Hepatocyte (in vitro differentiated cells): ENCODE results near the gene LNX1. TPM values are rescaled to one million over a fixed set of nuclear protein-coding genes. Genes with fewer than 3 reads are reported as not detected.

ENCODE experiments used
- DNase-seq: peaks from one replicate; pipeline ENCODE4 v3.0.0-alpha.2; 2016; ENCODE audit warnings: low spot score
- H2AFZ ChIP-seq: fragments of 200-600 bp; sonication (generic); 2 replicates; pipeline ENCODE4 v1.6.0; 2016; ENCODE audit warnings: antibody characterized with exemption, mild to moderate bottlenecking
- H3K27ac ChIP-seq: fragments of 200-600 bp; sonication (generic); 2 replicates; pipeline ENCODE4 v1.5.1; 2016; ENCODE audit warnings: mild to moderate bottlenecking
- H3K27me3 ChIP-seq: fragments of 200-600 bp; sonication (generic); 2 replicates; pipeline ENCODE4 v1.6.1; 2016
- H3K36me3 ChIP-seq: fragments of 200-600 bp; sonication (generic); replicated peaks from 2 replicates; pipeline ENCODE4 v1.5.1; 2016; ENCODE audit warnings: low read depth; ENCODE audit not compliant: insufficient read depth
- H3K4me1 ChIP-seq: fragments of 200-600 bp; sonication (generic); 2 replicates; pipeline ENCODE4 v1.5.1; 2016; ENCODE audit warnings: mild to moderate bottlenecking, moderate library complexity; ENCODE audit not compliant: insufficient read depth
- H3K4me2 ChIP-seq: fragments of 200-600 bp; sonication (generic); 2 replicates; pipeline ENCODE4 v1.6.0; 2016
- H3K4me3 ChIP-seq: fragments of 200-600 bp; sonication (generic); 2 replicates; pipeline ENCODE4 v1.5.1; 2016; ENCODE audit warnings: mild to moderate bottlenecking
- H3K79me2 ChIP-seq: fragments of 200-600 bp; sonication (generic); 2 replicates; pipeline ENCODE4 v1.6.0; 2017; ENCODE audit warnings: mild to moderate bottlenecking
- H3K9me2 ChIP-seq: fragments of 200-600 bp; sonication (generic); replicated peaks from 2 replicates; pipeline ENCODE4 v1.6.0; 2017; ENCODE audit warnings: mild to moderate bottlenecking; ENCODE audit not compliant: insufficient read depth
- H3K9me3 ChIP-seq: fragments of 200-600 bp; sonication (generic); 2 replicates; pipeline ENCODE4 v1.5.1; 2016; ENCODE audit warnings: low read depth, mild to moderate bottlenecking
- H4K20me1 ChIP-seq: fragments of 200-600 bp; sonication (generic); 2 replicates; pipeline ENCODE4 v1.6.0; 2016; ENCODE audit warnings: mild to moderate bottlenecking; ENCODE audit not compliant: insufficient read depth, poor library complexity, severe bottlenecking
- EZH2 ChIP-seq: fragments of 200-600 bp; sonication (generic); IDR thresholded peaks from 2 replicates; pipeline ENCODE4 v1.6.1; 2016; ENCODE audit warnings: antibody characterized with exemption, mild to moderate bottlenecking, borderline replicate concordance
- EZH2phosphoT487 ChIP-seq: fragments of 200-600 bp; sonication (generic); IDR thresholded peaks from one replicate; pipeline ENCODE4 v1.6.1; 2018; ENCODE audit warnings: antibody characterized with exemption, mild to moderate bottlenecking, low read depth, moderate library complexity; ENCODE audit not compliant: unreplicated experiment, severe bottlenecking
- WGBS: methylation state at CpG from one replicate; pipeline ENCODE4 v1.1.6; 2016; ENCODE audit warnings: low lambda C conversion rate; ENCODE audit errors: missing lambda C conversion rate; 5-methylcytosine and 5-hydroxymethylcytosine counted together
- polyA plus RNA-seq: library from polyadenylated mRNA; unstranded; fragments of >200 nt; fragmentation: Nextera tagmentation; extraction: Ambion mirVana; gene quantifications from 2 replicates; pipeline ENCODE4 v1.2.1, GENCODE V29; 2016
- total RNA-seq: library from RNA; depleted of rRNA; stranded (reverse); fragments of >200 nt; gene quantifications from 2 replicates; pipeline ENCODE4 v1.2.3, GENCODE V29; 2014
- TF ChIP-seq, protein P1 (sequence below): fragments of 200-600 bp; sonication (generic); IDR thresholded peaks from 2 replicates; pipeline ENCODE4 v1.5.1; 2016; ENCODE audit warnings: antibody characterized with exemption, mild to moderate bottlenecking; ENCODE audit not compliant: poor library complexity

LNX1 gene
- total and polyA plus RNA-seq, 2 experiments from 2014 or later = 8.4 to 16.7 TPM

DNA sequence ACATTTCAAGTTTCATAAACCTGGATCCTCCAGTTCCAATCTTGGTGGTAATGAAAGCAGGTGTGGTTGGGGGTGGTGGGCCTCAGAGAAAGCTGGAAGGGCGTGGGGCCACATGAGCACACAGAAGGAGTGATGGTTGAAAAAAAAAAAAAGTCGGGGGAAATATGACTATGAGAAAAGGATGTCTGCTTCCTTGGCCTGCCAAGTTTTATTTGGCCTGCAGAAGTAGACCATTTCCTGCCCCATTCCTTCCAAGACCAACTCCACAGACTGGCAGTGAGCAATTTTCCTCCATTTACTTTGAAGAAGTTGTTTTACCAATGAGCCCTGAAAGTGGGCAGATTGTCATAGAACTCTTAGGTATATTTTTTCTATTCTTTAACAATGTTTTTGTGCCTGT, 43.3 kb downstream of the LNX1 start:
- Histone ChIP-seq H2AFZ (no peak overlapping the region), H3K36me3 (no peaks in the 10 kb centered on the region), H3K4me2 (no peak overlapping the region), H4K20me1 (no peaks in the 10 kb centered on the region), H3K9me2 (no peaks in the 10 kb centered on the region), H3K79me2 (peaks cover 4% of the 10 kb centered on the region), H3K4me1 (no peaks in the 10 kb centered on the region), H3K4me3 (no peak overlapping the region), H3K9me3 (no peaks in the 10 kb centered on the region), H3K27ac (no peak overlapping the region), H3K27me3 (no peaks in the 10 kb centered on the region)
- TF ChIP-seq EZH2 (no peak), EZH2phosphoT487 (no peak)
- TF ChIP-seq, protein P1, sequence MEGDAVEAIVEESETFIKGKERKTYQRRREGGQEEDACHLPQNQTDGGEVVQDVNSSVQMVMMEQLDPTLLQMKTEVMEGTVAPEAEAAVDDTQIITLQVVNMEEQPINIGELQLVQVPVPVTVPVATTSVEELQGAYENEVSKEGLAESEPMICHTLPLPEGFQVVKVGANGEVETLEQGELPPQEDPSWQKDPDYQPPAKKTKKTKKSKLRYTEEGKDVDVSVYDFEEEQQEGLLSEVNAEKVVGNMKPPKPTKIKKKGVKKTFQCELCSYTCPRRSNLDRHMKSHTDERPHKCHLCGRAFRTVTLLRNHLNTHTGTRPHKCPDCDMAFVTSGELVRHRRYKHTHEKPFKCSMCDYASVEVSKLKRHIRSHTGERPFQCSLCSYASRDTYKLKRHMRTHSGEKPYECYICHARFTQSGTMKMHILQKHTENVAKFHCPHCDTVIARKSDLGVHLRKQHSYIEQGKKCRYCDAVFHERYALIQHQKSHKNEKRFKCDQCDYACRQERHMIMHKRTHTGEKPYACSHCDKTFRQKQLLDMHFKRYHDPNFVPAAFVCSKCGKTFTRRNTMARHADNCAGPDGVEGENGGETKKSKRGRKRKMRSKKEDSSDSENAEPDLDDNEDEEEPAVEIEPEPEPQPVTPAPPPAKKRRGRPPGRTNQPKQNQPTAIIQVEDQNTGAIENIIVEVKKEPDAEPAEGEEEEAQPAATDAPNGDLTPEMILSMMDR = no peak
- 92% methylated on average over 2 of the region's 2 CpGs for WGBS
- no peak for DNase-seq

DNA sequence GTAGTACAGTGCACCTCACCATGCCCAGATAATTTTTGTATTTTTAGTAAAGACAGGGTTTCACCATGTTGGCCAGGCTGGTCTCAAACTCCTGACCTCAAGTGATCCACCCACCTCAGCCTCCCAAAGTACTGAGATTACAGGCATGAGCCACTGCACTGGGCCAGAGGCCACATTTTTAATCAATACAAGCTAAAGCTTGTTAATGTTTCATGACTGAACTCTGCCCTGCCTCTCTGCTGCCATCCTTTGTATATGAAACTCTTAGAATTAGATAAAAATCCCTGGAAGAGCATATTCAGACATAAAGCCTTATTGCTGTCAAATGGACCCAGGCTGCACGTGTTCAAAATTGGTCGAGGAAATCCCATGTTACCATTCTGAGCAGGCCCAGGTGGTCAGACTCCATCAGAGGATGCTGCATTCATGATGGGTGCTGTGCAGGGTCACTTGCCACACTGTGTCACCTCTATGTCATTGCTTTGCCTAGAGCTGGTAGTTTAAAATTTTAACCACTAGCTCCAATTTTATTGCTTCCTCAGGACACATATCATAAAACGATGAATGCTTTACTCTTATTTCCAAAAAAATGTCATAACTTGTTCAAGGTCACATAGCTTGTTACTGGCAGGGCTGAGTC, 45.2 kb downstream of the LNX1 start:
- H2AFZ ChIP-seq = no peak overlapping the region
- WGBS = 72% methylated on average over 3 of the region's 3 CpGs
- H3K4me3 ChIP-seq = no peak overlapping the region
- no peak overlapping the region for H3K4me2 ChIP-seq
- H3K79me2 ChIP-seq = peaks cover 4% of the 10 kb centered on the region
- H3K27me3 ChIP-seq = no peaks in the 10 kb centered on the region
- H3K27ac ChIP-seq = no peak overlapping the region
- TF ChIP-seq EZH2 (no peak), EZH2phosphoT487 (no peak)
- TF ChIP-seq, protein P1 = no peak
- peaks cover 7% of the 10 kb centered on the region for H3K4me1 ChIP-seq
- H4K20me1 ChIP-seq = no peaks in the 10 kb centered on the region
- no peaks in the 10 kb centered on the region for H3K9me2 ChIP-seq
- no peak for DNase-seq
- H3K36me3 ChIP-seq = no peaks in the 10 kb centered on the region
- no peaks in the 10 kb centered on the region for H3K9me3 ChIP-seq

DNA sequence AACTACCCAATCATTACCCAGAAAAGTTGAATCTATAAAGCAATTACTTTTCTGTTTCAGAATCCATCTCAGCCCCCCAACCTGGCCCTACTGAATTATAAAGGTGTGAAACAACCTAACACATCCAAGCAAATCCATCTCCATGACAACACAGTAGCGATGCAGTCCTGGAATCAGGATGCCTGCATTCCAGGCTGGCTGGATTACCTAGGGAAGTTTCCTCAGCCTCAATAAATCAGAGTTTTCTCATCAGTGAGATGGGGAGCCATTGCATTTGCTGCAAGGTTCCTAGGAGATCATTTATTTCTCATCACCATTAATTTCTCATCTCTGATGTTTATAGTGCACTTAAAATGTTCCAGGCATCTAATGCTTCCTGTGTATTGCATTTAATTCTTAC, 46.0 kb downstream of the LNX1 start:
- no peak overlapping the region for H3K27ac ChIP-seq
- no peak for DNase-seq
- H3K36me3 ChIP-seq = no peaks in the 10 kb centered on the region
- peaks cover 7% of the 10 kb centered on the region for H3K4me1 ChIP-seq
- no peaks in the 10 kb centered on the region for H4K20me1 ChIP-seq
- no peak overlapping the region for H3K4me3 ChIP-seq
- H3K79me2 ChIP-seq = peaks cover 4% of the 10 kb centered on the region
- no peaks in the 10 kb centered on the region for H3K27me3 ChIP-seq
- no peak overlapping the region for H2AFZ ChIP-seq
- no peak overlapping the region for H3K4me2 ChIP-seq
- no peak for TF ChIP-seq EZH2phosphoT487
- TF ChIP-seq, protein P1 = no peak
- TF ChIP-seq EZH2 = no peak
- H3K9me3 ChIP-seq = no peaks in the 10 kb centered on the region
- H3K9me2 ChIP-seq = no peaks in the 10 kb centered on the region
- 64% methylated on average over 1 of the region's 1 CpG for WGBS
